Sigmoid colon (tissue), 4 donors: ENCODE data around the gene CT47C1.

ENCODE experiments used
- CTCF ChIP-seq, 4 experiments: fragments of 450-650 bp in 3 of 4; fragments of 200-600 bp in 1 of 4; IDR thresholded peaks; one replicate each; pipeline ENCODE4 v1.5.1; 2016 to 2019; ENCODE audit warnings: antibody characterized with exemption in 4 of 4, mild to moderate bottlenecking in 3 of 4, moderate library complexity in 2 of 4
- POLR2A ChIP-seq, 2 donors: fragments of 450-650 bp; IDR thresholded peaks; one replicate each; pipeline ENCODE4 v1.6.1; 2016; ENCODE audit warnings: antibody characterized with exemption in 2 of 2, mild to moderate bottlenecking in 2 of 2, moderate library complexity in 2 of 2
- POLR2AphosphoS5 ChIP-seq, 4 donors: sonication (generic); formaldehyde crosslinking; IDR thresholded peaks; one replicate each; pipeline ENCODE4 v1.6.1; 2017; ENCODE audit warnings: antibody characterized with exemption in 4 of 4

GRCh38 chrX:119045884-119046283, 26.9 kb upstream of the CT47C1 start:
- TF ChIP-seq CTCF (IDR thresholded peaks at IDR 0.05) (no peak), POLR2A (IDR thresholded peaks at IDR 0.05) (no peak), POLR2AphosphoS5 (IDR thresholded peaks at IDR 0.05) (no peak)
